Measurements from ENCODE around the gene ACTN4. TPM values are rescaled to one million over a fixed set of nuclear protein-coding genes. Genes with fewer than 3 reads are reported as not detected.

The ACTN4 gene
- total RNA-seq, 2 experiments from 2014 or later = 86.8 to 178 TPM

- no TSS peak for BruUV-seq (replicated peaks)
- intact Hi-C loops (cut with micrococcal nuclease; ENCODE audit: unreplicated experiment) = no loop called here
- Histone ChIP-seq H3K27ac (ENCODE audit: low read depth, low read length, poor library complexity, severe bottlenecking) (no peak overlapping the region), H3K4me2 (ENCODE audit: low read length) (no peak overlapping the region), H3K79me2 (ENCODE audit: insufficient read depth, low read depth, low read length) (peaks cover 7% of the 10 kb centered on the region; the same call in 1 of the 2 replicates), H3K4me1 (ENCODE audit: insufficient read depth, low read length, poor library complexity, severe bottlenecking) (peaks cover 11% of the 10 kb centered on the region), H3K36me3 (ENCODE audit: insufficient read depth, low read length) (no peaks in the 10 kb centered on the region; the same call in 1 of the 2 replicates), H4K20me1 (ENCODE audit: insufficient read depth, low read length) (0 out of 2 replicates have a peak, but pooled peaks cover 5% of the 10 kb centered on the region), H3K9me2 (ENCODE audit: insufficient read depth, low read length) (no peaks in the 10 kb centered on the region), H3K4me3 (ENCODE audit: low read depth, low read length, poor library complexity, severe bottlenecking) (no peak overlapping the region), H3K9me3 (ENCODE audit: low read length) (no peaks in the 10 kb centered on the region), H2AFZ (ENCODE audit: low read length) (no peak overlapping the region)
- no peak for DNase-seq (ENCODE audit: low spot score)
- no peak for TF ChIP-seq EZH2phosphoT487 (IDR thresholded peaks at IDR 0.05; ENCODE audit: borderline replicate concordance, low read depth, low read length)
- TF ChIP-seq CTCF (conservative IDR thresholded peaks at IDR 0.05; ENCODE audit: low read length) = no peak
- ChIA-PET POLR2A (no interaction called here), CTCF (ENCODE audit: unreplicated experiment) (no interaction called here)
Measured at GRCh38 chr19:38691938-38692457, 44.5 kb downstream of the ACTN4 start.

GRCh38 chr19:38692458-38693379, 45.3 kb downstream of the ACTN4 start:
- BruUV-seq (replicated peaks) = no TSS peak
- H4K20me1 ChIP-seq (ENCODE audit: insufficient read depth, low read length) = 0 out of 2 replicates have a peak, but pooled peaks cover 5% of the 10 kb centered on the region
- ChIA-PET POLR2A (no interaction called here), CTCF (ENCODE audit: unreplicated experiment) (no interaction called here)
- intact Hi-C loops (cut with micrococcal nuclease; ENCODE audit: unreplicated experiment) = no loop called here
- DNase-seq (ENCODE audit: low spot score) = no peak
- H3K4me3 ChIP-seq (ENCODE audit: low read depth, low read length, poor library complexity, severe bottlenecking) = no peak overlapping the region
- H3K9me2 ChIP-seq (ENCODE audit: insufficient read depth, low read length) = no peaks in the 10 kb centered on the region
- H2AFZ ChIP-seq (ENCODE audit: low read length) = no peak overlapping the region
- peaks cover 11% of the 10 kb centered on the region for H3K4me1 ChIP-seq (ENCODE audit: insufficient read depth, low read length, poor library complexity, severe bottlenecking)
- TF ChIP-seq EZH2phosphoT487 (IDR thresholded peaks at IDR 0.05; ENCODE audit: borderline replicate concordance, low read depth, low read length) (no peak), CTCF (conservative IDR thresholded peaks at IDR 0.05; ENCODE audit: low read length) (no peak)
- peaks cover 4% of the 10 kb centered on the region; the same call in 1 of the 2 replicates for H3K79me2 ChIP-seq (ENCODE audit: insufficient read depth, low read depth, low read length)
- H3K27ac ChIP-seq (ENCODE audit: low read depth, low read length, poor library complexity, severe bottlenecking) = no peak overlapping the region
- no peak overlapping the region for H3K4me2 ChIP-seq (ENCODE audit: low read length)
- H3K36me3 ChIP-seq (ENCODE audit: insufficient read depth, low read length) = no peaks in the 10 kb centered on the region; the same call in 1 of the 2 replicates
- H3K9me3 ChIP-seq (ENCODE audit: low read length) = no peaks in the 10 kb centered on the region
